ENCODE results near the gene HOXB5.

- TF ChIP-seq EZH2 (IDR thresholded peaks at IDR 0.05; ENCODE audit: borderline replicate concordance, low read depth, low read length, severe bottlenecking) (no peak), CTCF (IDR thresholded peaks at IDR 0.05; ENCODE audit: borderline replicate concordance, extremely low read depth, low read length, poor library complexity, severe bottlenecking) (no peak)
Observed at GRCh38 chr17:48628649-48629410, 35.3 kb upstream of the HOXB5 start.

Data from DND-41 (cell line).